ENCODE measurements around the gene CLDN22.
A peak's percentile ranks its signal among the peaks of the same experiment; 100 is the strongest.

CLDN22 gene

GRCh38 chr4:183289688-183290087 is 30.4 kb downstream of the CLDN22 start:
- no peak overlapping the region for H3K4me3 ChIP-seq (ENCODE audit: low read depth in 1 of 5, low read length in 5 of 5)
- no peaks in the 10 kb centered on the region for H3K4me1 ChIP-seq (ENCODE audit: control insufficient read depth in 5 of 5, insufficient read depth in 5 of 5, low read length in 5 of 5)
- no peaks in the 10 kb centered on the region for H3K9me3 ChIP-seq (ENCODE audit: control insufficient read depth in 5 of 5, low read length in 5 of 5)
- peaks cover 25 to 66% (median 52%) of the 10 kb centered on the region in 5 donors for H3K36me3 ChIP-seq (ENCODE audit: control insufficient read depth in 5 of 5, insufficient read depth in 5 of 5, low read length in 5 of 5)
- H3K9ac ChIP-seq (ENCODE audit: low read length in 5 of 5), result no peak overlapping the region
- H3K27ac ChIP-seq (ENCODE audit: low read depth, low read length), result no peak overlapping the region
- no peaks in the 10 kb centered on the region for H3K27me3 ChIP-seq (ENCODE audit: control insufficient read depth in 5 of 5, insufficient read depth in 4 of 5, low read length in 5 of 5)

GRCh38 chr4:183288955-183289354 is 31.1 kb downstream of the CLDN22 start:
- Histone ChIP-seq H3K4me3 (ENCODE audit: low read depth in 1 of 5, low read length in 5 of 5) (no peak overlapping the region), H3K27me3 (ENCODE audit: control insufficient read depth in 5 of 5, insufficient read depth in 4 of 5, low read length in 5 of 5) (no peaks in the 10 kb centered on the region), H3K4me1 (ENCODE audit: control insufficient read depth in 5 of 5, insufficient read depth in 5 of 5, low read length in 5 of 5) (no peaks in the 10 kb centered on the region), H3K27ac (ENCODE audit: low read depth, low read length) (no peak overlapping the region), H3K9ac (ENCODE audit: low read length in 5 of 5) (no peak overlapping the region), H3K36me3 (ENCODE audit: control insufficient read depth in 5 of 5, insufficient read depth in 5 of 5, low read length in 5 of 5) (peaks cover 23 to 68% (median 57%) of the 10 kb centered on the region in 5 donors), H3K9me3 (ENCODE audit: control insufficient read depth in 5 of 5, low read length in 5 of 5) (no peaks in the 10 kb centered on the region)

- Histone ChIP-seq H3K9me3 (ENCODE audit: control insufficient read depth in 5 of 5, low read length in 5 of 5) (no peaks in the 10 kb centered on the region), H3K4me1 (ENCODE audit: control insufficient read depth in 5 of 5, insufficient read depth in 5 of 5, low read length in 5 of 5) (no peaks in the 10 kb centered on the region), H3K27me3 (ENCODE audit: control insufficient read depth in 5 of 5, insufficient read depth in 4 of 5, low read length in 5 of 5) (no peaks in the 10 kb centered on the region), H3K27ac (ENCODE audit: low read depth, low read length) (no peak overlapping the region), H3K36me3 (ENCODE audit: control insufficient read depth in 5 of 5, insufficient read depth in 5 of 5, low read length in 5 of 5) (peaks cover 29 to 78% (median 61%) of the 10 kb centered on the region in 5 donors), H3K9ac (ENCODE audit: low read length in 5 of 5) (no peak overlapping the region), H3K4me3 (ENCODE audit: low read depth in 1 of 5, low read length in 5 of 5) (no peak overlapping the region)
These were observed 32.4 kb downstream of the CLDN22 start for GRCh38 chr4:183287677-183288076.

- peaks cover 31 to 80% (median 63%) of the 10 kb centered on the region in 5 donors for H3K36me3 ChIP-seq (ENCODE audit: control insufficient read depth in 5 of 5, insufficient read depth in 5 of 5, low read length in 5 of 5)
- H3K27ac ChIP-seq (ENCODE audit: low read depth, low read length), result no peak overlapping the region
- H3K27me3 ChIP-seq (ENCODE audit: control insufficient read depth in 5 of 5, insufficient read depth in 4 of 5, low read length in 5 of 5), result no peaks in the 10 kb centered on the region
- H3K4me1 ChIP-seq (ENCODE audit: control insufficient read depth in 5 of 5, insufficient read depth in 5 of 5, low read length in 5 of 5), result no peaks in the 10 kb centered on the region
- H3K9me3 ChIP-seq (ENCODE audit: control insufficient read depth in 5 of 5, low read length in 5 of 5), result no peaks in the 10 kb centered on the region
- no peak overlapping the region for H3K9ac ChIP-seq (ENCODE audit: low read length in 5 of 5)
- H3K4me3 ChIP-seq (ENCODE audit: low read depth in 1 of 5, low read length in 5 of 5), result no peak overlapping the region
These were observed 32.8 kb downstream of the CLDN22 start for GRCh38 chr4:183287309-183287659.

GRCh38 chr4:183286590-183287308 is 33.3 kb downstream of the CLDN22 start:
- peak overlapping the region in 1 of 5 donors; percentile 15 for H3K9ac ChIP-seq (ENCODE audit: low read length in 5 of 5)
- no peaks in the 10 kb centered on the region for H3K9me3 ChIP-seq (ENCODE audit: control insufficient read depth in 5 of 5, low read length in 5 of 5)
- peaks cover 33 to 78% (median 65%) of the 10 kb centered on the region in 5 donors for H3K36me3 ChIP-seq (ENCODE audit: control insufficient read depth in 5 of 5, insufficient read depth in 5 of 5, low read length in 5 of 5)
- no peaks in the 10 kb centered on the region for H3K4me1 ChIP-seq (ENCODE audit: control insufficient read depth in 5 of 5, insufficient read depth in 5 of 5, low read length in 5 of 5)
- H3K27me3 ChIP-seq (ENCODE audit: control insufficient read depth in 5 of 5, insufficient read depth in 4 of 5, low read length in 5 of 5), result no peaks in the 10 kb centered on the region
- H3K4me3 ChIP-seq (ENCODE audit: low read depth in 1 of 5, low read length in 5 of 5), result no peak overlapping the region
- H3K27ac ChIP-seq (ENCODE audit: low read depth, low read length), result no peak overlapping the region

GRCh38 chr4:183285886-183286285 is 34.2 kb downstream of the CLDN22 start:
- Histone ChIP-seq H3K27me3 (ENCODE audit: control insufficient read depth in 5 of 5, insufficient read depth in 4 of 5, low read length in 5 of 5) (no peaks in the 10 kb centered on the region), H3K36me3 (ENCODE audit: control insufficient read depth in 5 of 5, insufficient read depth in 5 of 5, low read length in 5 of 5) (peaks cover 38 to 77% (median 67%) of the 10 kb centered on the region in 5 donors), H3K9ac (ENCODE audit: low read length in 5 of 5) (no peak overlapping the region), H3K27ac (ENCODE audit: low read depth, low read length) (no peak overlapping the region), H3K9me3 (ENCODE audit: control insufficient read depth in 5 of 5, low read length in 5 of 5) (no peaks in the 10 kb centered on the region), H3K4me3 (ENCODE audit: low read depth in 1 of 5, low read length in 5 of 5) (no peak overlapping the region), H3K4me1 (ENCODE audit: control insufficient read depth in 5 of 5, insufficient read depth in 5 of 5, low read length in 5 of 5) (no peaks in the 10 kb centered on the region)

GRCh38 chr4:183284965-183285364 is 35.1 kb downstream of the CLDN22 start:
- no peaks in the 10 kb centered on the region for H3K9me3 ChIP-seq (ENCODE audit: control insufficient read depth in 5 of 5, low read length in 5 of 5)
- no peak overlapping the region for H3K4me3 ChIP-seq (ENCODE audit: low read depth in 1 of 5, low read length in 5 of 5)
- no peak overlapping the region for H3K27ac ChIP-seq (ENCODE audit: low read depth, low read length)
- H3K9ac ChIP-seq (ENCODE audit: low read length in 5 of 5), result no peak overlapping the region
- no peaks in the 10 kb centered on the region for H3K4me1 ChIP-seq (ENCODE audit: control insufficient read depth in 5 of 5, insufficient read depth in 5 of 5, low read length in 5 of 5)
- H3K36me3 ChIP-seq (ENCODE audit: control insufficient read depth in 5 of 5, insufficient read depth in 5 of 5, low read length in 5 of 5), result peaks cover 42 to 81% (median 75%) of the 10 kb centered on the region in 5 donors
- H3K27me3 ChIP-seq (ENCODE audit: control insufficient read depth in 5 of 5, insufficient read depth in 4 of 5, low read length in 5 of 5), result no peaks in the 10 kb centered on the region

GRCh38 chr4:183284258-183284785 is 35.8 kb downstream of the CLDN22 start:
- no peaks in the 10 kb centered on the region for H3K27me3 ChIP-seq (ENCODE audit: control insufficient read depth in 5 of 5, insufficient read depth in 4 of 5, low read length in 5 of 5)
- no peak overlapping the region for H3K4me3 ChIP-seq (ENCODE audit: low read depth in 1 of 5, low read length in 5 of 5)
- no peak overlapping the region for H3K27ac ChIP-seq (ENCODE audit: low read depth, low read length)
- H3K36me3 ChIP-seq (ENCODE audit: control insufficient read depth in 5 of 5, insufficient read depth in 5 of 5, low read length in 5 of 5), result peaks cover 44 to 75% (median 69%) of the 10 kb centered on the region in 5 donors
- no peaks in the 10 kb centered on the region for H3K4me1 ChIP-seq (ENCODE audit: control insufficient read depth in 5 of 5, insufficient read depth in 5 of 5, low read length in 5 of 5)
- no peak overlapping the region for H3K9ac ChIP-seq (ENCODE audit: low read length in 5 of 5)
- no peaks in the 10 kb centered on the region for H3K9me3 ChIP-seq (ENCODE audit: control insufficient read depth in 5 of 5, low read length in 5 of 5)

- Histone ChIP-seq H3K4me3 (ENCODE audit: low read depth in 1 of 5, low read length in 5 of 5) (no peak overlapping the region), H3K9ac (ENCODE audit: low read length in 5 of 5) (no peak overlapping the region), H3K27me3 (ENCODE audit: control insufficient read depth in 5 of 5, insufficient read depth in 4 of 5, low read length in 5 of 5) (no peaks in the 10 kb centered on the region), H3K4me1 (ENCODE audit: control insufficient read depth in 5 of 5, insufficient read depth in 5 of 5, low read length in 5 of 5) (no peaks in the 10 kb centered on the region), H3K9me3 (ENCODE audit: control insufficient read depth in 5 of 5, low read length in 5 of 5) (peaks cover 9 to 21% (median 16%) of the 10 kb centered on the region in 5 donors), H3K27ac (ENCODE audit: low read depth, low read length) (no peak overlapping the region), H3K36me3 (ENCODE audit: control insufficient read depth in 5 of 5, insufficient read depth in 5 of 5, low read length in 5 of 5) (peaks cover 24 to 51% (median 32%) of the 10 kb centered on the region in 5 donors)
These were observed 44.0 kb downstream of the CLDN22 start for GRCh38 chr4:183276106-183276505.

- Histone ChIP-seq H3K27ac (ENCODE audit: low read depth, low read length) (no peak overlapping the region), H3K9me3 (ENCODE audit: control insufficient read depth in 5 of 5, low read length in 5 of 5) (peaks cover 9 to 21% (median 16%) of the 10 kb centered on the region in 5 donors), H3K27me3 (ENCODE audit: control insufficient read depth in 5 of 5, insufficient read depth in 4 of 5, low read length in 5 of 5) (no peaks in the 10 kb centered on the region), H3K36me3 (ENCODE audit: control insufficient read depth in 5 of 5, insufficient read depth in 5 of 5, low read length in 5 of 5) (peaks cover 36 to 70% (median 49%) of the 10 kb centered on the region in 5 donors), H3K4me1 (ENCODE audit: control insufficient read depth in 5 of 5, insufficient read depth in 5 of 5, low read length in 5 of 5) (no peaks in the 10 kb centered on the region), H3K4me3 (ENCODE audit: low read depth in 1 of 5, low read length in 5 of 5) (no peak overlapping the region), H3K9ac (ENCODE audit: low read length in 5 of 5) (no peak overlapping the region)
These were observed 47.7 kb downstream of the CLDN22 start for GRCh38 chr4:183272384-183272783.

All from subcutaneous abdominal adipose tissue (tissue), 5 donors.